Endothelial cell of umbilical vein (primary cell): Measurements from ENCODE around the gene RNF157. TPM values are rescaled to one million over a fixed set of nuclear protein-coding genes. Genes with fewer than 3 reads are reported as not detected.
"Not testable (repeated sequence)": the region's sequence is repeated elsewhere in the genome, so short reads cannot be mapped to it uniquely, and the experiment has no call there.

Experiments
- BruUV-seq: library from RNA; stranded (reverse); fragments of 400-500 nt; replicated peaks from 2 replicates; lab custom pipeline; 2021; lab: Mats Ljungman, UMichigan
- CTCF ChIA-PET: fragments of 300-600, 350-600 bp; sonication (Branson Sonifier 250); formaldehyde crosslinking; loops from one replicate; lab custom pipeline; 2021; ENCODE audit warnings: antibody characterized with exemption, inconsistent platforms; lab: Charles Lee
- POLR2A ChIA-PET: fragments of 300-600, 350-600 bp; sonication (Branson Sonifier 250); formaldehyde crosslinking; loops from one replicate; lab custom pipeline; 2021; ENCODE audit warnings: antibody characterized with exemption, inconsistent platforms; lab: Charles Lee
- DNase-seq: peaks from one replicate; pipeline ENCODE4 v3.0.0-alpha.2; 2011; ENCODE audit warnings: low read depth, low spot score
- FAIRE-seq: peaks from 2 replicates; lab custom pipeline; 2011; peaks lifted over from hg19 to GRCh38; lab: Jason Lieb, UNC
- H2AFZ ChIP-seq: 2 replicates; pipeline ENCODE4 v1.6.0; 2012; ENCODE audit warnings: low read depth, low read length, control low read depth, inconsistent platforms
- H3K27ac ChIP-seq: 2 replicates; pipeline ENCODE4 v1.5.1; 2011; ENCODE audit warnings: low read depth, mild to moderate bottlenecking, control low read depth, low read length, moderate library complexity; ENCODE audit not compliant: insufficient read depth
- H3K27me3 ChIP-seq, 2 experiments: 2 replicates each; pipeline versions ENCODE4 v1.6.0 to v1.6.1; 2011; ENCODE audit warnings: low read length in 2 of 2, mixed read lengths in 1 of 2; ENCODE audit not compliant: control insufficient read depth in 2 of 2, insufficient read depth in 2 of 2
- H3K36me3 ChIP-seq, 2 experiments: 2 replicates in 1 of 2; 3 replicates in 1 of 2; pipeline ENCODE4 v1.5.1; 2011; ENCODE audit warnings: low read length in 2 of 2, mild to moderate bottlenecking in 1 of 2, moderate library complexity in 1 of 2; ENCODE audit not compliant: control insufficient read depth in 2 of 2, insufficient read depth in 2 of 2; ENCODE audit errors: extremely low read depth in 1 of 2
- H3K4me1 ChIP-seq: 3 replicates; pipeline ENCODE4 v1.5.1; 2011; ENCODE audit warnings: mild to moderate bottlenecking, low read length; ENCODE audit not compliant: control insufficient read depth, insufficient read depth; ENCODE audit errors: extremely low read depth
- H3K4me2 ChIP-seq: 2 replicates; pipeline ENCODE4 v1.6.1; 2011; ENCODE audit warnings: low read length, control low read depth, mixed read lengths; ENCODE audit not compliant: insufficient read depth
- H3K4me3 ChIP-seq, 3 experiments: fragments of 200-600 bp in 1 of 3; sonication (generic), shearing (Covaris generic) in 1 of 3; replicated peaks in 1 of 3; 2 replicates each; pipeline ENCODE4 v1.5.1; 2011 to 2016; ENCODE audit warnings: control low read depth in 3 of 3, low read length in 3 of 3, mild to moderate bottlenecking in 2 of 3, inconsistent platforms in 1 of 3, low read depth in 1 of 3, moderate library complexity in 1 of 3; ENCODE audit not compliant: insufficient read depth in 1 of 3
- H3K79me2 ChIP-seq: 2 replicates; pipeline ENCODE4 v1.6.0; 2012; ENCODE audit warnings: low read length, inconsistent platforms; ENCODE audit not compliant: control insufficient read depth, insufficient read depth
- H3K9ac ChIP-seq: replicated peaks from 2 replicates; pipeline ENCODE3; 2011; ENCODE audit warnings: low read length, control low read depth; ENCODE audit not compliant: insufficient read depth; ENCODE audit errors: extremely low read depth
- H3K9me1 ChIP-seq: replicated peaks from 3 replicates; pipeline ENCODE4 v1.6.0; 2011; ENCODE audit warnings: mild to moderate bottlenecking, low read length; ENCODE audit not compliant: control insufficient read depth, insufficient read depth; ENCODE audit errors: extremely low read depth
- H3K9me3 ChIP-seq: replicated peaks from 2 replicates; pipeline ENCODE4 v1.5.1; 2012; ENCODE audit warnings: low read length, inconsistent platforms; ENCODE audit not compliant: control insufficient read depth, insufficient read depth
- H4K20me1 ChIP-seq: replicated peaks from 2 replicates; pipeline ENCODE3; 2011; ENCODE audit warnings: mild to moderate bottlenecking, low read length; ENCODE audit not compliant: control insufficient read depth, insufficient read depth; ENCODE audit errors: extremely low read depth
- EZH2 ChIP-seq: IDR thresholded peaks from 2 replicates; pipeline ENCODE4 v1.6.1; 2012; ENCODE audit warnings: borderline replicate concordance, low read depth, mild to moderate bottlenecking, moderate library complexity, low read length, inconsistent platforms; ENCODE audit not compliant: severe bottlenecking
- FOS ChIP-seq: IDR thresholded peaks from 2 replicates; pipeline ENCODE4 v1.6.1; 2011; ENCODE audit warnings: mild to moderate bottlenecking, low read length, moderate library complexity, borderline replicate concordance; ENCODE audit not compliant: insufficient read depth
- GATA2 ChIP-seq: IDR thresholded peaks from 2 replicates; pipeline ENCODE4 v1.7.0; 2011; ENCODE audit warnings: low read depth, mild to moderate bottlenecking, moderate library complexity, mixed read lengths, low read length; ENCODE audit not compliant: insufficient read length, insufficient read depth
- JUN ChIP-seq: IDR thresholded peaks from 2 replicates; pipeline ENCODE4 v1.6.1; 2011; ENCODE audit warnings: borderline replicate concordance, low read depth; ENCODE audit not compliant: insufficient read length, insufficient read depth
- MYC ChIP-seq: IDR thresholded peaks from one replicate; pipeline ENCODE4 v1.6.1; 2011; ENCODE audit warnings: mild to moderate bottlenecking, low read depth, low read length
- POLR2A ChIP-seq: IDR thresholded peaks from 2 replicates; pipeline ENCODE4 v1.6.1; 2012; ENCODE audit warnings: low read depth, mild to moderate bottlenecking, control low read depth, low read length
- POLR2AphosphoS5 ChIP-seq: IDR thresholded peaks from 2 replicates; pipeline ENCODE4 v1.6.1; 2012; ENCODE audit warnings: low read depth, mild to moderate bottlenecking, control low read depth, low read length, moderate library complexity; ENCODE audit not compliant: insufficient read depth
- dilution Hi-C: fragments of 300-500 bp; cut with MboI; formaldehyde crosslinking; loops from one replicate; pipeline ENCODE4 v1.15.0; 2019; ENCODE audit warnings: low sequenced_read_pairs; ENCODE audit not compliant: extremely low pct_ligation_motif_present
- intact Hi-C: fragments of 100-400 bp; cut with micrococcal nuclease; formaldehyde crosslinking; loops from one replicate; pipeline ENCODE4 v1.10.0; 2022
- polyA plus RNA-seq, 4 experiments: library from polyadenylated mRNA; depleted of rRNA in 3 of 4; stranded (reverse) in 3 of 4; unstranded in 1 of 4; fragments of >200 nt; gene quantifications; 2 replicates each; pipeline versions ENCODE4 v1.2.1 to v1.2.3, GENCODE V29; 2011 to 2012; ENCODE audit warnings: missing spikeins in 1 of 4
- total RNA-seq: library from RNA; stranded (reverse); gene quantifications from 2 replicates; pipeline ENCODE4 v1.2.3, GENCODE V29; 2021
- TF ChIP-seq, protein P1 (sequence below), 2 donors: IDR thresholded peaks; 1 replicate in 1 of 2; 2 replicates in 1 of 2; pipeline ENCODE4 v1.5.1; 2011; ENCODE audit warnings: low read length in 2 of 2, mild to moderate bottlenecking in 2 of 2, moderate library complexity in 2 of 2, control low read depth in 1 of 2, inconsistent platforms in 1 of 2, low read depth in 1 of 2; ENCODE audit not compliant: insufficient read depth in 1 of 2; ENCODE audit errors: extremely low read depth in 1 of 2
- TF ChIP-seq, protein P2 (sequence below): IDR thresholded peaks from 2 replicates; pipeline ENCODE4 v1.6.1; 2011; ENCODE audit not compliant: insufficient read depth, insufficient read length

RNF157 gene
- total and polyA plus RNA-seq, 2 donors (not counting 3 experiments of a cell fraction or from before 2014, with no cell fraction given) = 0.07 to 0.86 TPM

DNA sequence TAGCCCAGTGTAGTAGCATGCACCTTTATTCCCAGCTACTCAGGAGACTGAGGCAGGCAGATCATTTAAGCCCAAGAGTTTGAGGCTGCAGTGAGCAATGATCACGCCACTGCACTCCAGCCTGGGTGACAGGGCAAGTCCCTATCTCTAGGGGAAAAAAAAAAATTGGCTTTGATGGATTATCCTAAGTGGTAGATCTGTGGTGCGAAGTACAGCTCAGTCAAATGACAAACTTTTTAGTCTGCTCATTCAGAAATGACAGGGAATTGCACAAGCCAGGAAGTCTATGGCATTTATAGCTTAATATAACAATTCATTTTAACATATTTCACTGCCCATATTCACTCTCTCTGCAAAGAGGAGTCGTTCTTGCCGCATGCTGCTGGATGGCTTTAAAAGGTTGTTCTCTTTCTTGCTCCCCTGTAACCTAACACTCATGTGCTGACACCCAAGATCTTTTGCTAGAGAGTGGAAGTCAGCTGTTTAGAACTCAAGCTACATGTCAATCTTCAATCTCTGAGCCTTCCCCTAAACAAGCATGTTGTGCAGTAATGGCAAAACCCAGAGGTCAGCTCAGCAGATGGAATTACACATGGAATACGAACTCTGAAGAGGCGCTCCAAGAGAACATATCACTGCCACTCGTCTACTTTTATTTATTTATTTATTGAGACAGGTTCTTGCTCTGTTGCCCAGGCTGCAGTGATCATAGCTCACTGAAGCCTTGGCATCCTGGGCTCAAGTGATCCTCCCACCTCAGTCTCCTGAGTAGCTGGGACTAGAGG, 32.8 kb downstream of the RNF157 start:
- no peaks in the 10 kb centered on the region for H3K9me1 ChIP-seq
- H3K4me2 ChIP-seq = no peak overlapping the region
- H3K4me3 ChIP-seq = no peak overlapping the region
- intact Hi-C loops = no loop called here
- FAIRE-seq (no peak), DNase-seq (no peak)
- dilution Hi-C loops = loop anchor here (25.0 kb wide), 1 partner anchor 230 kb away; no protein-coding TSS in a partner anchor
- peaks cover 11 to 14% of the 10 kb centered on the region in 2 experiments for H3K27me3 ChIP-seq
- no peak for TF ChIP-seq POLR2A
- no peak for TF ChIP-seq MYC
- TF ChIP-seq FOS = no peak
- TF ChIP-seq JUN = no peak
- TF ChIP-seq GATA2 = no peak
- TF ChIP-seq EZH2 = no peak
- TF ChIP-seq, protein P1, sequence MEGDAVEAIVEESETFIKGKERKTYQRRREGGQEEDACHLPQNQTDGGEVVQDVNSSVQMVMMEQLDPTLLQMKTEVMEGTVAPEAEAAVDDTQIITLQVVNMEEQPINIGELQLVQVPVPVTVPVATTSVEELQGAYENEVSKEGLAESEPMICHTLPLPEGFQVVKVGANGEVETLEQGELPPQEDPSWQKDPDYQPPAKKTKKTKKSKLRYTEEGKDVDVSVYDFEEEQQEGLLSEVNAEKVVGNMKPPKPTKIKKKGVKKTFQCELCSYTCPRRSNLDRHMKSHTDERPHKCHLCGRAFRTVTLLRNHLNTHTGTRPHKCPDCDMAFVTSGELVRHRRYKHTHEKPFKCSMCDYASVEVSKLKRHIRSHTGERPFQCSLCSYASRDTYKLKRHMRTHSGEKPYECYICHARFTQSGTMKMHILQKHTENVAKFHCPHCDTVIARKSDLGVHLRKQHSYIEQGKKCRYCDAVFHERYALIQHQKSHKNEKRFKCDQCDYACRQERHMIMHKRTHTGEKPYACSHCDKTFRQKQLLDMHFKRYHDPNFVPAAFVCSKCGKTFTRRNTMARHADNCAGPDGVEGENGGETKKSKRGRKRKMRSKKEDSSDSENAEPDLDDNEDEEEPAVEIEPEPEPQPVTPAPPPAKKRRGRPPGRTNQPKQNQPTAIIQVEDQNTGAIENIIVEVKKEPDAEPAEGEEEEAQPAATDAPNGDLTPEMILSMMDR (IDR thresholded peaks at IDR 0.05; ENCODE audit: extremely low read depth in 1 of 2, insufficient read depth in 1 of 2, low read depth in 1 of 2, low read length in 2 of 2) = no peak
- TF ChIP-seq POLR2AphosphoS5 = no peak
- TF ChIP-seq, protein P2, sequence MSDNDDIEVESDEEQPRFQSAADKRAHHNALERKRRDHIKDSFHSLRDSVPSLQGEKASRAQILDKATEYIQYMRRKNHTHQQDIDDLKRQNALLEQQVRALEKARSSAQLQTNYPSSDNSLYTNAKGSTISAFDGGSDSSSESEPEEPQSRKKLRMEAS = no peak
- no peak overlapping the region for H2AFZ ChIP-seq
- H3K9ac ChIP-seq = no peak overlapping the region
- no peaks in the 10 kb centered on the region for H4K20me1 ChIP-seq
- H3K36me3 ChIP-seq = no peaks in the 10 kb centered on the region
- no peak overlapping the region for H3K27ac ChIP-seq
- no peaks in the 10 kb centered on the region for H3K9me3 ChIP-seq
- H3K4me1 ChIP-seq = no peaks in the 10 kb centered on the region
- H3K79me2 ChIP-seq = no peaks in the 10 kb centered on the region
- no TSS peak for BruUV-seq
- ChIA-PET POLR2A (no interaction called here), CTCF (interaction anchor here (0.9 to 2.6 kb wide), 7 partner anchors 9 to 80 kb away, joined by 3 to 11 read pairs (median 4); no protein-coding TSS in a partner anchor)

DNA sequence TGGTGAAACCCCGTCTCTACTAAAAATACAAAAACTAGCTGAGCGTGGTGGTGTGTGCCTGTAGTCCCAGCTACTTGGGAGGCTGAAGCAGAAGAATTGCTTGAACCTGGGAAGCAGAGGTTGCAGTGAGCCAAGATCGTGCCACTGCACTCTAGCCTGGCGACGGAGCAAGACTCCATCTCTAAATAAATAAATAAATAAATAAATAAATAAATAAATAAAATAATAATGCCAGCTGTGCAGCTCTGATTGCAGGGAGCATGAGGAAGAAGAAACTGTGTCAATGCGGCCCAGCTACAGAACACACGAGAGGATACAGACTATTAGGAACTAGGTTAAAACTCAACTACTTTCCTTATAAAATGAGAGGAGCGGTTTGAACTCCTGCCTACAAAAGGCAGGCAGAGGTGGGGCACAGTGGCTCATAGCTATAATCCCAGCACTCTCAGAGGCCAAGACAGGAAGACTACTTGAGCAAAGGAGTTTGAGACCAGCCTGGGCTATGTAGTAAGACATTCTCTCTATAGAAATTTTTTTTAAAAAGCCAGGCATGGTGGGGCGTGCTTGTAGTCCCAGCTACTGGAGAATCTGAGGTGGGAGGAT, 34.6 kb downstream of the RNF157 start:
- FAIRE-seq, H3K27ac ChIP-seq, H3K79me2 ChIP-seq, intact Hi-C loops, POLR2A ChIA-PET, H4K20me1 ChIP-seq, H3K4me2 ChIP-seq, H3K27me3 ChIP-seq, H3K9ac ChIP-seq, BruUV-seq, DNase-seq, H3K9me1 ChIP-seq, H2AFZ ChIP-seq, H3K36me3 ChIP-seq, H3K4me1 ChIP-seq, H3K4me3 ChIP-seq, H3K9me3 ChIP-seq: not testable (repeated sequence)
- dilution Hi-C loops = loop anchor here (25.0 kb wide), 1 partner anchor 232 kb away; no protein-coding TSS in a partner anchor
- CTCF ChIA-PET = interaction anchor here (0.8 to 1.0 kb wide), 2 partner anchors 24 to 26 kb away, joined by 3 read pairs; no protein-coding TSS in a partner anchor
